GM19328 (cell line): ENCODE data around the gene TIGIT.
"Not testable (repeated sequence)": the region's sequence is repeated elsewhere in the genome, so short reads cannot be mapped to it uniquely, and the experiment has no call there.

Source experiments
- ATAC-seq: cut with Tn5 transposase; IDR thresholded peaks from one replicate; pipeline ENCODE4 v1.9.1; 2021; ENCODE audit warnings: mild to moderate bottlenecking, moderate library complexity; ENCODE audit not compliant: unreplicated experiment

Gene TIGIT

GRCh38 chr3:114293838-114294535, at the start of gene TIGIT:
TIGIT (plus strand) TSS chr3:114294028; CDS start chr3:114294062, 34 bp downstream.
- ATAC-seq, result no peak

GRCh38 chr3:114252954-114253353, 40.9 kb upstream of the TIGIT start:
- no peak for ATAC-seq

DNA sequence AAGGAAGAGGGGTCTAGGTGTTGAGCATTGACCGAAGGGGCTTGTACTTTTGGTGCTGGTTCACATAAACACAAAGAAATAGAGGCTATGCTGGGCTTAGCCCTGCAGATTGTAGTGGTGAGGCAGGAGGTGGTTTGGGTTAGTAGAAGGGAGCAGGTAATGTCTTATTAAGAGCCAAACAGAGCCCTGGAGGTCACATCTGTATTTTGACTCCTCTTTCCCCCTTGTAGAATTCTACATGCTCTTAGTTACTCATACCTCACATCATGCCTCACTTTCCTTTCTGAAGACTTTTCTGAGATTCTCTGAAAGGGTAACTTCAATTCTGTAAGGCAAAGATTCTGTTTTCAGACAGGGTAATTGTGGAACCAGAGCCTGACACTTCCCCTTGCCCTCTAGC, 40.3 kb upstream of the TIGIT start:
- no peak for ATAC-seq

- ATAC-seq, result no peak
Measured at GRCh38 chr3:114259566-114259965, 34.3 kb upstream of the TIGIT start.

DNA sequence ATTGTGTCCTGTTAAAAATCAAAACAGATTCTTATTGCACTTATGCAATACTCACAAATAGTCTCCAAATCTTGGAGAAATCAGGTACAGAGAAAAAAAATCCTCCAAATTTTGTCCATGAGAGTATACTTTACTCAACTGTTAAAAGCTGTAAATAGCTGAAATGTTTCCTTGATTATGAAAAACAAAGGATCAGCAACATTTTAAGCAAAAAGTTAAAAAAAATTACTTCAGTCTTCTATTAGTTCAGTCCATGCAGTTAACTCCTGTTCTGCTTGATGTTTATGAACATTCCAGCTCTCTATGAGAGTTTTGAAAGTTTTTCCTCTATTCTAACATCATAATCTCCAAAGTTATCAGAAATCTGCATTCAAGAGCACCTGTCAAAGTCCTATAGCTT, 33.7 kb upstream of the TIGIT start:
- ATAC-seq, result no peak

DNA sequence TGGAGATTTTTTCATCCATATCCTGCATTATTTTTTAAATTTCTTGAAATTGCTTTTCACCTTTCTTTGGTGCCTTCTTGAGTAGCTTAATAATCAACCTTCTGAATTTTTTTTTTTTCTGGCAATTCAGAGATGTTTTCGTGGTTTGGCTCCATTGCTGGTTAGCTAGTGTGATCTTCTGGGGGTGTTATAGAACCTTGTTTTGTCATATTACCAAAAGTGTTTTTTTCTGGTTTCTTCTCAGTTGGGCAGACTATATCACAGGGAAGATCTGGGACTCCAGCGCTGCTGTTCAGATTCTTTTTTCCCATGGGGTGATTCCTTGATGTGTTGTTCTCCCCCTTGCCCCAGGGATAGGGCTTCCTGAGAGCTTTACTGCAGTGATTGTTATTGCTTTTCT, 23.8 kb upstream of the TIGIT start:
- no peak for ATAC-seq

- ATAC-seq, result no peak
Measured at GRCh38 chr3:114272271-114272670, 21.6 kb upstream of the TIGIT start.

- ATAC-seq, result no peak
Measured at GRCh38 chr3:114274929-114275328, 18.9 kb upstream of the TIGIT start.

- ATAC-seq, result not testable (repeated sequence)
Measured at GRCh38 chr3:114276856-114277255, 17.0 kb upstream of the TIGIT start.

DNA sequence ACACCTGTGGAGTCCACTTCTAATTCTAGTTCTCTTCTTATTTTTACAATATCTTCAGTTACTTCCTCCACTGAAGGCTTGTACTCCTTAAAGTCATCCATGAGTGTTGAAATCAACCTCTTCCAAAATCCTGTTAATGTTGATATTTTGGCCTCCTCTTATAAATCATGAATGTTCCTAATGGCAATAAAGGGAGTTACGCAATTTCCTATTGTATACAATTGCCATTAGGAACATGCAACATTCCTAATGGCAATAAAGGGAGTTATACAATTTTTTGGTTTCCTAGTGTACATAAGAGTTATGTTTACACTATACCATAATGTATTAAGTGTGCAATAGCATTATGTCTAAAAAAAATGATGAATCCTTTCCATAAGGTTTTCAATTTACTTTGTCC, 9.2 kb upstream of the TIGIT start:
- no peak for ATAC-seq

- ATAC-seq, result no peak
Measured at GRCh38 chr3:114285648-114286230, 8.1 kb upstream of the TIGIT start.

GRCh38 chr3:114286266-114286665, 7.6 kb upstream of the TIGIT start:
- ATAC-seq, result no peak

- ATAC-seq, result peak; percentile 83
Measured at GRCh38 chr3:114290911-114291901, 2.6 kb upstream of the TIGIT start.

- ATAC-seq, result no peak
Measured at GRCh38 chr3:114294940-114295480, 1.2 kb downstream of the TIGIT start.

GRCh38 chr3:114295946-114296345, 2.1 kb downstream of the TIGIT start:
- no peak for ATAC-seq

DNA sequence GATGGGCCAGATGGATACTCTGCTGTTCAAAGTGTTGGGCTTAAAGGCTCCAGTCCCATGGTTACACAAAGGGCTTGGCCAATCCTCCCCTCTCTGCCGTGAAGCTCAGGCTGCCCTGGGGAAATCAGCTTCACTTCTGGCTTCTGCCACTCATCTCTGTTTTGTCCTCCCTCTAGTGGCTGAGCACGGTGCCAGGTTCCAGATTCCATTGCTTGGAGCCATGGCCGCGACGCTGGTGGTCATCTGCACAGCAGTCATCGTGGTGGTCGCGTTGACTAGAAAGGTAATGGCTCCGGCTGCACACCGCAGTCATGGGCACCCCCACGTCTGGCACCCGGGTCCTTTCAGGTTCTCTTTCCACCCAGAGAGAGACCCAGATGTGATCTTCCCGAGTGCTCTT, 5.6 kb downstream of the TIGIT start:
- ATAC-seq, result no peak

GRCh38 chr3:114299941-114300624, 6.3 kb downstream of the TIGIT start:
- ATAC-seq, result no peak

GRCh38 chr3:114307222-114307830, 13.5 kb downstream of the TIGIT start:
- no peak for ATAC-seq

DNA sequence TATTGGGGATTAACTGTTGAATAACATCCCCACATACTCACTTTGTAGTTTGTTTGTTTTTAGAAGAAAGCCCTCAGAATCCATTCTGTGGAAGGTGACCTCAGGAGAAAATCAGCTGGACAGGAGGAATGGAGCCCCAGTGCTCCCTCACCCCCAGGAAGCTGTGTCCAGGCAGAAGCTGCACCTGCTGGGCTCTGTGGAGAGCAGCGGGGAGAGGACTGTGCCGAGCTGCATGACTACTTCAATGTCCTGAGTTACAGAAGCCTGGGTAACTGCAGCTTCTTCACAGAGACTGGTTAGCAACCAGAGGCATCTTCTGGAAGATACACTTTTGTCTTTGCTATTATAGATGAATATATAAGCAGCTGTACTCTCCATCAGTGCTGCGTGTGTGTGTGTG, 14.0 kb downstream of the TIGIT start:
- ATAC-seq, result no peak

GRCh38 chr3:114308377-114308776, 14.5 kb downstream of the TIGIT start:
- peak; percentile 5 for ATAC-seq
